CD4-positive, alpha-beta T cell treated with Interleukin-17A for 1 hour (primary cell): Measurements from ENCODE around the gene FGF6.
"Not testable (repeated sequence)": the region's sequence is repeated elsewhere in the genome, so short reads cannot be mapped to it uniquely, and the experiment has no call there.

Experiments used
- DNase-seq: peaks from one replicate; pipeline ENCODE4 v3.0.0-alpha.2; 2020

The FGF6 gene

GRCh38 chr12:4445156-4446101, at the start of gene FGF6:
FGF6 (minus strand) TSS chr12:4445815; CDS start chr12:4445570, 245 bp downstream.
- no peak for DNase-seq

GRCh38 chr12:4490973-4491372, 45.4 kb upstream of the FGF6 start:
- no peak for DNase-seq

GRCh38 chr12:4489556-4489955, 43.9 kb upstream of the FGF6 start:
- no peak for DNase-seq

- no peak for DNase-seq
Measured at GRCh38 chr12:4486980-4487379, 41.4 kb upstream of the FGF6 start.

- no peak for DNase-seq
Measured at GRCh38 chr12:4486049-4486699, 40.6 kb upstream of the FGF6 start.

GRCh38 chr12:4483885-4484823, 38.5 kb upstream of the FGF6 start:
- no peak for DNase-seq

GRCh38 chr12:4482936-4483335, 37.3 kb upstream of the FGF6 start:
- DNase-seq, result no peak

GRCh38 chr12:4478933-4479332, 33.3 kb upstream of the FGF6 start:
- no peak for DNase-seq

GRCh38 chr12:4477129-4477528, 31.5 kb upstream of the FGF6 start:
- no peak for DNase-seq

- peak; percentile 7 for DNase-seq
Measured at GRCh38 chr12:4472046-4472445, 26.4 kb upstream of the FGF6 start.

GRCh38 chr12:4471256-4471655, 25.6 kb upstream of the FGF6 start:
- no peak for DNase-seq

- DNase-seq, result no peak
Measured at GRCh38 chr12:4468994-4469393, 23.4 kb upstream of the FGF6 start.

GRCh38 chr12:4460761-4461160, 15.1 kb upstream of the FGF6 start:
- DNase-seq, result no peak

- DNase-seq, result not testable (repeated sequence)
Measured at GRCh38 chr12:4455849-4456248, 10.2 kb upstream of the FGF6 start.

GRCh38 chr12:4454315-4454860, 8.8 kb upstream of the FGF6 start:
- no peak for DNase-seq

- no peak for DNase-seq
Measured at GRCh38 chr12:4451694-4452093, 6.1 kb upstream of the FGF6 start.

GRCh38 chr12:4450551-4451112, 5.0 kb upstream of the FGF6 start:
- no peak for DNase-seq

GRCh38 chr12:4449851-4450221, 4.2 kb upstream of the FGF6 start:
- DNase-seq, result no peak

- DNase-seq, result no peak
Measured at GRCh38 chr12:4448943-4449850, 3.6 kb upstream of the FGF6 start.

GRCh38 chr12:4448371-4448940, 2.8 kb upstream of the FGF6 start:
- DNase-seq, result no peak

- no peak for DNase-seq
Measured at GRCh38 chr12:4447151-4447550, 1.5 kb upstream of the FGF6 start.
